GM10266 (cell line): ENCODE data around the gene NR2E1.

Experiments used
- DNase-seq: peaks from one replicate; pipeline ENCODE4 v3.0.0; 2012; ENCODE audit errors: extremely low spot score
- TF ChIP-seq, protein P1 (sequence below): IDR thresholded peaks from 2 replicates; pipeline ENCODE4 v1.5.1; 2012; ENCODE audit warnings: mild to moderate bottlenecking, low read depth; ENCODE audit not compliant: control insufficient read depth, insufficient read depth; ENCODE audit errors: missing control alignments

NR2E1 gene

DNA sequence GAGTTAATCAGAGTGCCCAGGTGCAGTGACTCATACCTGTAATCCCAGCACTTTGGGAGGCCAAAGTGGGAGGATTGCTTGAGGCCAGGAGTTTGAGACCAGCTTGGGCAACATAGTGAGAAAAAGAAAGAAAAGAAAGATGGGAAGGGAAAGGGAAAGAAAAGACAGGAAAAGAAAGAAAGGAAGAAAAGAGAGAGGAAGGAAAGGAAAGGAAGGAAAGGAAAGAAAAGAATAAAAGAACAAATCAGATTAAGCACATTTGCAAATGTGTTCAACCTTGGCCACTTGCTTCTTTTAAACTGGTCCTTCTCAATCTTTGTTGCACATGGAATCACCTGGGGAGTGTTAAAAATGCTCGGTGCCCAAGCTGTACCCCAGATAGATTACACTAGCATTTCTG, 28.0 kb downstream of the NR2E1 start:
- TF ChIP-seq, protein P1, sequence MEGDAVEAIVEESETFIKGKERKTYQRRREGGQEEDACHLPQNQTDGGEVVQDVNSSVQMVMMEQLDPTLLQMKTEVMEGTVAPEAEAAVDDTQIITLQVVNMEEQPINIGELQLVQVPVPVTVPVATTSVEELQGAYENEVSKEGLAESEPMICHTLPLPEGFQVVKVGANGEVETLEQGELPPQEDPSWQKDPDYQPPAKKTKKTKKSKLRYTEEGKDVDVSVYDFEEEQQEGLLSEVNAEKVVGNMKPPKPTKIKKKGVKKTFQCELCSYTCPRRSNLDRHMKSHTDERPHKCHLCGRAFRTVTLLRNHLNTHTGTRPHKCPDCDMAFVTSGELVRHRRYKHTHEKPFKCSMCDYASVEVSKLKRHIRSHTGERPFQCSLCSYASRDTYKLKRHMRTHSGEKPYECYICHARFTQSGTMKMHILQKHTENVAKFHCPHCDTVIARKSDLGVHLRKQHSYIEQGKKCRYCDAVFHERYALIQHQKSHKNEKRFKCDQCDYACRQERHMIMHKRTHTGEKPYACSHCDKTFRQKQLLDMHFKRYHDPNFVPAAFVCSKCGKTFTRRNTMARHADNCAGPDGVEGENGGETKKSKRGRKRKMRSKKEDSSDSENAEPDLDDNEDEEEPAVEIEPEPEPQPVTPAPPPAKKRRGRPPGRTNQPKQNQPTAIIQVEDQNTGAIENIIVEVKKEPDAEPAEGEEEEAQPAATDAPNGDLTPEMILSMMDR: no peak
- DNase-seq: no peak

DNA sequence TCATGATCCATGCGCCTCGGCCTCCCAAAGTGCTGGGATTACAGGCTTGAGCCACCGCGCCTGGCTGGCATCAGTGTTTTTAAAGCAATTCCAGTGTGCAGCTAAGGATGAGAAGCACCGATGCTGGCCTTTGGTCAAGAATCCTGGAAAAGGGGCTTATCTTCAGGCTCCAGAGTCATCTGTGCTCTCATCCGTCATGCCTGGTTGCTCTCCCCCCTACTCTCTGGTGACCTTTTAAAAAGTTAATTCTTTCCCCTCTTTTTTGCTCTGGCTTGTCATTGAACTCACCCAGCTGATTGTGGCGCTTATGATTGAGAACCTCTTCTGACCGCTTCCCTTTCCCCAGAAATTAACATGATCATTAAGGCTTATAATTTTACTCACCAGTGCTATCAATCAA, 28.7 kb downstream of the NR2E1 start:
- TF ChIP-seq, protein P1: no peak
- no peak for DNase-seq

DNA sequence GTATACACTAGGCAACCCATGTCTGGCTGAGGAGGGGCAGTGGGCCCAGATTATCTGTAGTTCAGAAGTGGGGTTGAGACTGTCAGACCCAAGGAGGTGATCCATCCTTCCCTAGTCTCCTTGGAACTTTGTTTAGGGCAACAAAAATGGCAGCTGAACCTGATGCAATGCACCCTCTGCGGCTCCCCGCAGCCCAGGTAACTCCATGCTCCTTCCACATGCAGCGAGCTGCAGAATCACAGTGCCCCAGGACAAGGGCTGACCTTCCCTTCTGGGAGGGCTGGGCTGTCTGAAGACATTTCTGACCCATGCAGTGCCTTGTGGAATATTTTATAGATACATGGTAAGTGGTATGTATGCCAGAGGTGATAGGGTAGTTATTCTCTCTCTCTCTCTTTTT, 29.4 kb downstream of the NR2E1 start:
- TF ChIP-seq, protein P1: no peak
- DNase-seq: no peak

DNA sequence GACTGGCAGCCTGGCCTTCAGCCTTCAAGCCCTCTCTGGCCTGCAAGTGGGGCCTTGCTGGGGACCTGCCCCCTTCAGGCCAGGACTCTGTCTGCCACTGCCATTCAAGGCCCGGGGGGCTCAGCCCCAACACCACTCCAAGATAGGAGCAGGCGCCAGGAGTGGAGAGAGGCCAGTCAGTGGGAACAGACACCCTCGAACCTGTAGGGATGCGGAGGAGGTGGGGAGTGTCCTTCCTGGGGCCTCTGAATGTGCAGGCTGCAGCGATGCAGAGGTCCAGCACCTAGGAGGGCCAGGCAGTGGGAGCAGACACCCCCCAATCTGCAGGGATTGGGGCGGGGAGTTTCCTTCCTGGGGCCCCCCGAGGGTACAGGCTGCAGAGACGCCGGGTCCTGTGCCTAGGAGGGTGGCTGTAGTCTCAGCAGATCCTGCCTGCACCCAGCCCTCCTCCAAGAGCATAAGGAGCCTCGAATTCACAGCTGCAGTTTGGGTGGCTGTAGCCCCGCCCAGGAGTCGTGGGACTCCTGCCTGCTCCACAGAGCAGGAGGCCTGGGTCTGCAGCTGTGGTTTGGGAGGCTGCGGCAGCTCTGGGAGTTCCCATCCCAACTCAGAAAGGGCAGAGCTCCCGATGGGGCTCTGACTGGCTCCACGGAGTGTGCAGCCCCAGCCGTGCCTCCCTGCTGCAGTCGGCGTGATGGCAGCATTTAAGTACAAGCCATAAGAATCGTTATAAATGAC, 33.1 kb downstream of the NR2E1 start:
- DNase-seq: no peak
- TF ChIP-seq, protein P1: no peak

DNA sequence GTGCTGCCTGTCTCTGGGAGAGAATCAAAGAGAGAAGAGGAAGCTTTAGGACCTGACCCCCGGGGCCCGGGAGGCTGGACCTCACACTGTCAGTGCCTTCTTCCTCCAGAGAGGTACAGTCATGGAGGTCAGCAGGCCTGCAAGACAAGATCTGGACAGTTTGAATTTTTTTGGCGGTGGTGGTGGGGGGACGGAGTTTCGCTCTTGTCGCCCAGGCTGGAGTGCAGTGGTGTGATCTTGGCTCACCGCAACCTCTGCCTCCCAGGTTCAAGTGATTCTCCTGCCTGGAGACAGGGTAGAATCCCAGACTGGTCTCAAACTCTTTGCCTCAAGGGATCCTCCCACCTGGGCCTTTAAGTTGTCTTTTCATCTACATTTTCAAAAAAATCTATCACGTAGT, 34.4 kb downstream of the NR2E1 start:
- DNase-seq: no peak
- TF ChIP-seq, protein P1: no peak

DNA sequence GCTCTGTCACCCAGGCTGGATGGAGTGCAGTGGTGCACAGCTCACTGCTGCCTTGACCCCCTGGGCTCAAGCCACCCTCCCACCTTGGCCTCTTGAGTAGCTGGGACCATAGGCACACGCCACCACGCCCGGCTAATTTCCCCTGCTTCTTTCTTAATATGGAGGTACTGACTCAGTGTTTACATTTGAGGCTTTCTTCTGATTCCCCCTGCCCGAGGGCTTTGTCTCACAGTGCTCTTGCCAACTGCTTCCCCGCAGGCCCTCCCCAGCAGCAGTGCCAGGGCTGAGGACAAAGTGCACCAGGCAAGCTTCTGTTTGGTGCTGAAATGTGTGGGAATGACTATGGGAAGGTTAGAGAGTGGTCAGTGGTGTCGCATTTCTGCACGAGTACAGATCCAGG, 34.8 kb downstream of the NR2E1 start:
- no peak for DNase-seq
- TF ChIP-seq, protein P1: no peak
